Ovary (tissue), 9 donors: ENCODE measurements around the gene RILP. TPM values are rescaled to one million over a fixed set of nuclear protein-coding genes. Genes with fewer than 3 reads are reported as not detected.

Source experiments
- DNase-seq, 5 donors: peaks; one replicate each; pipeline ENCODE4 v3.0.0-alpha.2; 2019 to 2020
- H3K27ac ChIP-seq, 2 donors: fragments of 200-600 bp; one replicate each; pipeline versions ENCODE4 v1.5.1 to v1.8.0; 2019 to 2022
- H3K27me3 ChIP-seq: fragments of 200-600 bp; one replicate; pipeline ENCODE4 v1.8.0; 2022
- H3K36me3 ChIP-seq: fragments of 200-600 bp; sonication (generic); one replicate; pipeline ENCODE4 v1.5.1; 2019
- H3K4me1 ChIP-seq: one replicate; pipeline ENCODE4 v1.8.1; 2013; ENCODE audit warnings: mild to moderate bottlenecking, moderate library complexity; ENCODE audit not compliant: insufficient read depth
- H3K4me3 ChIP-seq: fragments of 200-600 bp; sonication (generic); one replicate; pipeline ENCODE4 v1.5.1; 2017
- H3K9me3 ChIP-seq, 2 donors: fragments of 200-600 bp in 1 of 2; sonication (generic) in 1 of 2; one replicate each; pipeline versions ENCODE4 v1.5.1 to v1.8.1; 2013 to 2019; ENCODE audit warnings: mild to moderate bottlenecking in 1 of 2, moderate library complexity in 1 of 2
- EP300 ChIP-seq: sonication (generic); formaldehyde crosslinking; IDR thresholded peaks from one replicate; pipeline ENCODE4 v1.6.1; 2017; ENCODE audit warnings: antibody characterized with exemption
- POLR2A ChIP-seq: fragments of 450-650 bp; IDR thresholded peaks from one replicate; pipeline ENCODE4 v1.6.1; 2017; ENCODE audit warnings: antibody characterized with exemption, mild to moderate bottlenecking, moderate library complexity
- WGBS, 3 donors: extraction: QIAGEN DNeasy Blood & Tissue Kit in 1 of 3; methylation state at CpG; one replicate each; pipeline versions ENCODE4 v1.1.5 to v1.1.7; 2013 to 2017; 5-methylcytosine and 5-hydroxymethylcytosine counted together
- intact Hi-C, 4 donors: fragments of 100-400 bp; cut with DNase I; formaldehyde crosslinking; loops; one replicate each; pipeline versions ENCODE4 v1.11.0 to v1.15.1; 2022 to 2023
- polyA plus RNA-seq, 2 donors: library from polyadenylated mRNA; stranded (reverse); fragments of 200-250 nt in 1 of 2; fragments of 350-450 nt in 1 of 2; fragmentation: Illumina TruSeq in 1 of 2; extraction: RNeasy Lipid Tissue Mini Kit (QIAGEN cat#74804) in 1 of 2; gene quantifications; one replicate each; pipeline ENCODE4 v1.2.3, GENCODE V29; 2013 to 2014
- total RNA-seq, 7 donors: library from RNA; depleted of rRNA in 2 of 7; stranded (reverse); fragments of >200 nt in 2 of 7; fragmentation: NEBNext Ultra II Directional in 3 of 7; extraction: Animal tissue kit (Norgen Biotek cat#: 25700) in 3 of 7; gene quantifications; one replicate each; pipeline versions ENCODE4 v1.1.0 to v1.2.4, GENCODE V29; 2016 to 2023
- TF ChIP-seq, protein P1 (sequence below), 3 donors: fragments of 450-650 bp in 2 of 3; fragments of 200-600 bp in 1 of 3; IDR thresholded peaks; one replicate each; pipeline versions ENCODE4 v1.5.1 to v1.8.0; 2016 to 2022; ENCODE audit warnings: antibody characterized with exemption in 3 of 3, mild to moderate bottlenecking in 1 of 3
- donor health status: DM: no; HTN: no; CAD: no; lungs with moderate emphysema.
- donor health status: DM: no; HTN: no; CAD: no.
- donor health status: Bipolar disorder and iron deficiency.
- donor health status: DM: yes; HTN: yes; CAD: no.
- donor health status: DM: no; HTN: no; CAD: no.
- donor health status: DM: yes; HTN: yes; CAD: no.

Gene RILP
- total and polyA plus RNA-seq, 9 donors: 2.3 to 11.0 (median 5.7) TPM

DNA sequence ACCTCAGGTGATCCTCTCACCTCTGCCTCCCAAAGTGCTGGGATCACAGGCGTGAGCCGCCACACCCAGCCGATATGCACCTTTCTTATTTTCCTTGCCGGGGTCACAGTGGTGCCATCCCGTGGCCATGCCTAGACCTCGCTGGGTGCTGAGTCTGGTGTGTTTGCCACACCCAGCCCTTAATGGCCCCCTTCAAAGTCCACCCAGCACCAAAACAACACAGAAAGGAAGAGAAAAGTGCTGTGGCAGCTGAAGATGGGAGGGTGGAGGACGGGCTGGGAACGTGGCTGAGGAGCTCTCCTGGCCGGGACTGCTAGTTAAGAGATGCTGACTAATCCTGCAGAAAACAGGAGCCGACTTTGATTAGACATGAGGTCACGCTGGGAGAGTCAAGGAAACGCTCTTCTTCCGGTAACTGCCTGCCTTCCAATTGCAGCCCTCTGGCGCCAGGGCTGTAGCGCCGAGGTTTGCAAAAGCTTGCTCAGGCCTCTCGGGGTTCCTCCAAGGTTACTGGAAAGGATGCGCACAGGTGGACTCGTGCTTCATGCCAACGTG, 32.0 kb downstream of the RILP start:
- TF ChIP-seq, protein P1, sequence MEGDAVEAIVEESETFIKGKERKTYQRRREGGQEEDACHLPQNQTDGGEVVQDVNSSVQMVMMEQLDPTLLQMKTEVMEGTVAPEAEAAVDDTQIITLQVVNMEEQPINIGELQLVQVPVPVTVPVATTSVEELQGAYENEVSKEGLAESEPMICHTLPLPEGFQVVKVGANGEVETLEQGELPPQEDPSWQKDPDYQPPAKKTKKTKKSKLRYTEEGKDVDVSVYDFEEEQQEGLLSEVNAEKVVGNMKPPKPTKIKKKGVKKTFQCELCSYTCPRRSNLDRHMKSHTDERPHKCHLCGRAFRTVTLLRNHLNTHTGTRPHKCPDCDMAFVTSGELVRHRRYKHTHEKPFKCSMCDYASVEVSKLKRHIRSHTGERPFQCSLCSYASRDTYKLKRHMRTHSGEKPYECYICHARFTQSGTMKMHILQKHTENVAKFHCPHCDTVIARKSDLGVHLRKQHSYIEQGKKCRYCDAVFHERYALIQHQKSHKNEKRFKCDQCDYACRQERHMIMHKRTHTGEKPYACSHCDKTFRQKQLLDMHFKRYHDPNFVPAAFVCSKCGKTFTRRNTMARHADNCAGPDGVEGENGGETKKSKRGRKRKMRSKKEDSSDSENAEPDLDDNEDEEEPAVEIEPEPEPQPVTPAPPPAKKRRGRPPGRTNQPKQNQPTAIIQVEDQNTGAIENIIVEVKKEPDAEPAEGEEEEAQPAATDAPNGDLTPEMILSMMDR (IDR thresholded peaks at IDR 0.05): no peak
- no peak for TF ChIP-seq EP300
- no peak for TF ChIP-seq POLR2A
- no peaks in the 10 kb centered on the region for H3K9me3 ChIP-seq
- H3K27ac ChIP-seq: peak overlapping the region in 1 of 2 donors; percentile 59
- 33 to 40% (median 36%) methylated on average over 20 of the region's 20 CpGs for WGBS, 3 donors
- H3K4me1 ChIP-seq: peaks cover 1% of the 10 kb centered on the region
- no peaks in the 10 kb centered on the region for H3K36me3 ChIP-seq
- intact Hi-C loops: no loop called here
- DNase-seq: peak; percentile 50 to 64 (median 57)
- H3K4me3 ChIP-seq: no peak overlapping the region
- H3K27me3 ChIP-seq: no peaks in the 10 kb centered on the region

DNA sequence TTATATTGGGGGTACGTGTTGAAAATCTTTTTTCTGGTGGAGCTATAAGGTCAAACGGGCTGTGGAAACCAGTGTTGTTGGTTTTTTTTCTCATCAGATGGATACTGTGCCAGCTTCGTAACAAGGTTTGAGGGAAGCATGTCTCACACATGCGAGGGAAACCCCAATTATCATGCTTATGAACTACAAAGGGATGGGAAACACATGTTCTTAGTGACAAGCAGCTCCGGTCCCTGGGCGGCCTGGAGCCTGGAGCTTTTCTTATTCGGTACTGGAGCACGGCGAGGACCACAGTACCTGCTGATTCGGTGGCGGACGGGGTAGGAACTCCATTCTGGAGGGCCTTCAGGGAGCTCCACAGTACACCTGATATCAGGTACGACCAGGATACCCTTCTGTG, 33.6 kb downstream of the RILP start:
- no peak for TF ChIP-seq EP300
- TF ChIP-seq, protein P1 (IDR thresholded peaks at IDR 0.05): no peak
- no peak for TF ChIP-seq POLR2A
- no peaks in the 10 kb centered on the region for H3K36me3 ChIP-seq
- H3K9me3 ChIP-seq: no peaks in the 10 kb centered on the region
- no peak overlapping the region for H3K4me3 ChIP-seq
- DNase-seq: no peak
- no peaks in the 10 kb centered on the region for H3K27me3 ChIP-seq
- intact Hi-C loops: no loop called here
- 86 to 89% (median 88%) methylated on average over 13 of the region's 13 CpGs for WGBS, 3 donors
- H3K27ac ChIP-seq: no peak overlapping the region
- H3K4me1 ChIP-seq: peaks cover 1% of the 10 kb centered on the region

DNA sequence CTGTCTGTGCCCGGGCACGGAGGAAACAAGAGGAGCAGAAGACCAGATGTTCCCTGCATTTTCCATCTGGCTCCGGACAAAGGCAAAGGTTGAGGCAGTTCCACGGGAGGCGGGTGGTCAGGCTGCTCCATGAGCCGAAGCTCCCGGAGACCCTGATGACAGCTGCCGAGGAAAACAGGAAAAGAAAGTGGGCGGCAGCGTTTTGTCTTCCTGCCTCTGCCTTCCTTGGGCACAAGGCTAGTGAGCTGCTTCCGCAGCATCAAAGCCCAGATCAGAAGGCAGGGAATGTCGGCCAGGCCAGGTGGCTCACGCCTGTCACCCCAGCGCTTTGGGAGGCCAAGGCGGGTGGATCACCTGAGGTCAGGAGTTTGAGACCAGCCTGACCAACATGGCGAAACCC, 37.3 kb downstream of the RILP start:
- intact Hi-C loops: no loop called here
- 41 to 72% (median 65%) methylated on average over 12 to 16 of the region's 16 CpGs for WGBS, 3 donors
- no peak for DNase-seq
- Histone ChIP-seq H3K4me1 (no peaks in the 10 kb centered on the region), H3K4me3 (no peak overlapping the region), H3K27me3 (no peaks in the 10 kb centered on the region), H3K27ac (no peak overlapping the region), H3K9me3 (no peaks in the 10 kb centered on the region), H3K36me3 (no peaks in the 10 kb centered on the region)
- TF ChIP-seq EP300 (no peak), POLR2A (no peak)
- TF ChIP-seq, protein P1 (IDR thresholded peaks at IDR 0.05): no peak

DNA sequence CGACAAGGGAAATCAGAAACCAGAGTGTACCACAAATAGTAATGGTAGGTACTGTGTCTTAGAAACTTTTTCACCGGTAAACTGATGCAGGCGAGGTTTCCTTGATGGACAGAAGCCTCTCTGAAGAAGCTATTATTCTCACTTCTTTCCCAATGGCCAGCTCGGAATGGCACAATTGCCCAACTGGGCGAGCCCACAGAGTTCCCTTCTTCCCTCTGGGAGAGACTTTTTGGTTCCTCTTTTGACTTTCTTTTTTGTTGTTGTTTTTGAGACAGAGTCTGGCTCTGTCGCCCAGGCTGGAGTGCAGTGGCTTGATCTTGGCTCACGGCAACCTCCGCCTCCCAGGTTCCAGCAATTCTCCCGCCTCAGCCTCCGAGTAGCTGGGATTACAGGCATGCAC, 38.0 kb downstream of the RILP start:
- no peaks in the 10 kb centered on the region for H3K9me3 ChIP-seq
- no peaks in the 10 kb centered on the region for H3K36me3 ChIP-seq
- H3K27ac ChIP-seq: no peak overlapping the region
- no peaks in the 10 kb centered on the region for H3K4me1 ChIP-seq
- WGBS, 3 donors: 80 to 91% (median 83%) methylated on average over 10 of the region's 10 CpGs
- TF ChIP-seq POLR2A (no peak), EP300 (no peak)
- TF ChIP-seq, protein P1 (IDR thresholded peaks at IDR 0.05): no peak
- intact Hi-C loops: no loop called here
- H3K27me3 ChIP-seq: no peaks in the 10 kb centered on the region
- H3K4me3 ChIP-seq: no peak overlapping the region
- no peak for DNase-seq
